GM13977 (cell line): ENCODE measurements around the gene TBC1D13.

ENCODE experiments used
- DNase-seq: peaks from one replicate; pipeline ENCODE4 v3.0.0; 2012; ENCODE audit warnings: low spot score
- in situ Hi-C: fragments of 300-500 bp; cut with MboI; formaldehyde crosslinking; loops from one replicate; pipeline ENCODE4 v1.12.0; 2022; ENCODE audit warnings: low sequenced_read_pairs, low pct_unique_long_range_greater_than_20kb, mixed read lengths, inconsistent platforms; ENCODE audit not compliant: unreplicated experiment
- TF ChIP-seq, protein P1 (sequence below): IDR thresholded peaks from 2 replicates; pipeline ENCODE4 v1.5.1; 2012; ENCODE audit warnings: mild to moderate bottlenecking, control low read depth; ENCODE audit not compliant: insufficient read depth; ENCODE audit errors: extremely low read depth, missing control alignments

The TBC1D13 gene

GRCh38 chr9:128808543-128808942 is 21.5 kb downstream of the TBC1D13 start:
- TF ChIP-seq, protein P1, sequence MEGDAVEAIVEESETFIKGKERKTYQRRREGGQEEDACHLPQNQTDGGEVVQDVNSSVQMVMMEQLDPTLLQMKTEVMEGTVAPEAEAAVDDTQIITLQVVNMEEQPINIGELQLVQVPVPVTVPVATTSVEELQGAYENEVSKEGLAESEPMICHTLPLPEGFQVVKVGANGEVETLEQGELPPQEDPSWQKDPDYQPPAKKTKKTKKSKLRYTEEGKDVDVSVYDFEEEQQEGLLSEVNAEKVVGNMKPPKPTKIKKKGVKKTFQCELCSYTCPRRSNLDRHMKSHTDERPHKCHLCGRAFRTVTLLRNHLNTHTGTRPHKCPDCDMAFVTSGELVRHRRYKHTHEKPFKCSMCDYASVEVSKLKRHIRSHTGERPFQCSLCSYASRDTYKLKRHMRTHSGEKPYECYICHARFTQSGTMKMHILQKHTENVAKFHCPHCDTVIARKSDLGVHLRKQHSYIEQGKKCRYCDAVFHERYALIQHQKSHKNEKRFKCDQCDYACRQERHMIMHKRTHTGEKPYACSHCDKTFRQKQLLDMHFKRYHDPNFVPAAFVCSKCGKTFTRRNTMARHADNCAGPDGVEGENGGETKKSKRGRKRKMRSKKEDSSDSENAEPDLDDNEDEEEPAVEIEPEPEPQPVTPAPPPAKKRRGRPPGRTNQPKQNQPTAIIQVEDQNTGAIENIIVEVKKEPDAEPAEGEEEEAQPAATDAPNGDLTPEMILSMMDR = no peak
- in situ Hi-C loops = no loop called here

GRCh38 chr9:128809036-128809599 is 22.1 kb downstream of the TBC1D13 start:
- no peak for DNase-seq
- TF ChIP-seq, protein P1 = no peak
- in situ Hi-C loops = no loop called here

More at GRCh38 chr9:128808543-128808942, 21.5 kb downstream of the TBC1D13 start:
- DNase-seq = no peak

GRCh38 chr9:128809831-128810230 is 22.8 kb downstream of the TBC1D13 start:
- in situ Hi-C loops = no loop called here
- TF ChIP-seq, protein P1 = no peak
- no peak for DNase-seq

GRCh38 chr9:128810873-128811272 is 23.8 kb downstream of the TBC1D13 start:
- TF ChIP-seq, protein P1 = no peak
- in situ Hi-C loops = no loop called here
- no peak for DNase-seq

- TF ChIP-seq, protein P1 = peak; percentile 97
- in situ Hi-C loops = no loop called here
- peak; percentile 99 for DNase-seq
Observed at GRCh38 chr9:128818099-128818838, 31.2 kb downstream of the TBC1D13 start, which contains the start of gene ENDOG. Gene ENDOG (plus strand): TSS chr9:128818500. CDS start chr9:128818685, 185 bp downstream.

DNA sequence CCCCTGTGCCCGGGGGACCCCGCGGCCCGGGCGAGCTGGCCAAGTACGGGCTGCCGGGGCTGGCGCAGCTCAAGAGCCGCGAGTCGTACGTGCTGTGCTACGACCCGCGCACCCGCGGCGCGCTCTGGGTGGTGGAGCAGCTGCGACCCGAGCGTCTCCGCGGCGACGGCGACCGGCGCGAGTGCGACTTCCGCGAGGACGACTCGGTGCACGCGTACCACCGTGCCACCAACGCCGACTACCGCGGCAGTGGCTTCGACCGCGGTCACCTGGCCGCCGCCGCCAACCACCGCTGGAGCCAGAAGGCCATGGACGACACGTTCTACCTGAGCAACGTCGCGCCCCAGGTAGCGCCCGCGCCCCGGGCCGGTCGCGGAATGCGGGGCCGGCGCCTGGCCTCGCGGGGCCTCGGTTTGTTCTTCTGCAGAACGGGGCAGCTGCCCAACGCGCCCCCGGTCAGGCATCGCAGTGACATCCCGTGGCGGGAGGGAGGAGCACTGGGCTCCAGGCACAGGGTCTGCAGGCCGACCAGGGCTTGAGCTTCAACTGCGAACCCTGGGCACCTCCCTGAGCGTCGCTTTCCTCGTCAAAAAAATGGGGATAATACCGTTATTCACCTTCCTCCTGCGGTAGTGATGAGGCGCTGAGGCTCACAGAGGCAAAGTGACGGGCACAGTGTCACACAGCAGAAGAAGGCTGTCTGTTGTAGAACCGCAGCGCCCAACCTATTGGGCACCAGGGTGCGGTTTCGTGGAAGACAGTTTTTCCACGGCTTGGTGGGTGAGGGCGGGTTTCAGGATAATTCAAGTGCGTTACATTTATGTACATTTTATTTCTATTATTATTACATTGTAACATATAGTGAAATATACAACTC is 32.0 kb downstream of the TBC1D13 start:
- peak; percentile 72 for DNase-seq
- TF ChIP-seq, protein P1 = peak; percentile 9
- in situ Hi-C loops = no loop called here
